HG03196 (cell line): ENCODE measurements around the gene PTPRG.
A peak's percentile ranks its signal among the peaks of the same experiment; 100 is the strongest.

Experiments used
- ATAC-seq: cut with Tn5 transposase; IDR thresholded peaks from one replicate; pipeline ENCODE4 v1.9.1; 2021; ENCODE audit not compliant: unreplicated experiment

Gene PTPRG

GRCh38 chr3:61885414-61885813 is 324.0 kb downstream of the PTPRG start:
- ATAC-seq: no peak

GRCh38 chr3:61887206-61887605 is 325.8 kb downstream of the PTPRG start:
- ATAC-seq: no peak

GRCh38 chr3:61889259-61889658 is 327.9 kb downstream of the PTPRG start:
- no peak for ATAC-seq

GRCh38 chr3:61890167-61890566 is 328.8 kb downstream of the PTPRG start:
- ATAC-seq: no peak

GRCh38 chr3:61890586-61890985 is 329.2 kb downstream of the PTPRG start:
- no peak for ATAC-seq

- ATAC-seq: no peak
Observed at GRCh38 chr3:61892891-61893290, 331.5 kb downstream of the PTPRG start.

GRCh38 chr3:61893840-61894566 is 332.6 kb downstream of the PTPRG start:
- no peak for ATAC-seq

- peak; percentile 95 for ATAC-seq
Observed at GRCh38 chr3:61894988-61895935, 333.9 kb downstream of the PTPRG start.

GRCh38 chr3:61896251-61896650 is 334.9 kb downstream of the PTPRG start:
- ATAC-seq: no peak

- ATAC-seq: no peak
Observed at GRCh38 chr3:61897848-61898247, 336.5 kb downstream of the PTPRG start.

- no peak for ATAC-seq
Observed at GRCh38 chr3:61899700-61900462, 338.5 kb downstream of the PTPRG start.

- ATAC-seq: no peak
Observed at GRCh38 chr3:61901496-61901895, 340.1 kb downstream of the PTPRG start.

- no peak for ATAC-seq
Observed at GRCh38 chr3:61901986-61902385, 340.6 kb downstream of the PTPRG start.

GRCh38 chr3:61903074-61903473 is 341.7 kb downstream of the PTPRG start:
- ATAC-seq: no peak

- peak; percentile 55 for ATAC-seq
Observed at GRCh38 chr3:61903931-61904657, 342.7 kb downstream of the PTPRG start.

- ATAC-seq: no peak
Observed at GRCh38 chr3:61907210-61907795, 345.9 kb downstream of the PTPRG start.

GRCh38 chr3:61908382-61908781 is 347.0 kb downstream of the PTPRG start:
- no peak for ATAC-seq

- ATAC-seq: no peak
Observed at GRCh38 chr3:61910732-61911131, 349.4 kb downstream of the PTPRG start.

GRCh38 chr3:61912158-61912557 is 350.8 kb downstream of the PTPRG start:
- ATAC-seq: peak; percentile 71

GRCh38 chr3:61913701-61914100 is 352.3 kb downstream of the PTPRG start:
- ATAC-seq: no peak
